ENCODE results near the gene RGS17. TPM values are rescaled to one million over a fixed set of nuclear protein-coding genes. Genes with fewer than 3 reads are reported as not detected.
"Not testable (repeated sequence)": the region's sequence is repeated elsewhere in the genome, so short reads cannot be mapped to it uniquely, and the experiment has no call there.

Gene RGS17
- polyA plus RNA-seq, 3 donors, result 2.4 to 3.4 (median 3.0) TPM

DNA sequence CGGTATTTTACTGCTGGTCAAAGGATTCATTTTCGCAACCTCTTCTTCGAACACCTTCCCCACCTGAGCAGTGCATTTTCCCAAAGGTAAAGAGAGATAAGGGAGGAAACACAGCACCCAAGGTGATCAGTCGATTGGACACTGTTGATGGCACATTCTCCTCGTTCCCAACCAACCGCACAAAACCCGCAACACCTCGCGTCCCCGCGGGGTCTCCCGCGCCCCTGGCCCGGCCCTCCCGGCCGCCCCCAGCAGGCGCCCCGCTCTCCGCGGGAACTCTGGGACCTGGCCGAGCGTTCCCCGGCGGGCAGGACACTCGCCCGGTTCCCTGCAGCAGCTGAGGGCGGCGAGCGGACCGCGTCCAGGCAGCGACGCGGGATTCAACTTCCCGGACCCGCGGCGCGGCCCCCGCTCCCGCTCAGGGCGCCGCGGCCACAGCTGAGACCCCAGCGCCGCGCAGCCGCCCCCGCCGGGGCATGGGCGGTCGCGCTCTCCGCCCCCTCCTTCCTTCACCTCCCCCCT is 506 bp downstream of the RGS17 start:
- peak in 1 of 11 donors; percentile 23 for DNase-seq (ENCODE audit: extremely low read depth in 1 of 11, low read depth in 9 of 11, low spot score in 4 of 11)

DNA sequence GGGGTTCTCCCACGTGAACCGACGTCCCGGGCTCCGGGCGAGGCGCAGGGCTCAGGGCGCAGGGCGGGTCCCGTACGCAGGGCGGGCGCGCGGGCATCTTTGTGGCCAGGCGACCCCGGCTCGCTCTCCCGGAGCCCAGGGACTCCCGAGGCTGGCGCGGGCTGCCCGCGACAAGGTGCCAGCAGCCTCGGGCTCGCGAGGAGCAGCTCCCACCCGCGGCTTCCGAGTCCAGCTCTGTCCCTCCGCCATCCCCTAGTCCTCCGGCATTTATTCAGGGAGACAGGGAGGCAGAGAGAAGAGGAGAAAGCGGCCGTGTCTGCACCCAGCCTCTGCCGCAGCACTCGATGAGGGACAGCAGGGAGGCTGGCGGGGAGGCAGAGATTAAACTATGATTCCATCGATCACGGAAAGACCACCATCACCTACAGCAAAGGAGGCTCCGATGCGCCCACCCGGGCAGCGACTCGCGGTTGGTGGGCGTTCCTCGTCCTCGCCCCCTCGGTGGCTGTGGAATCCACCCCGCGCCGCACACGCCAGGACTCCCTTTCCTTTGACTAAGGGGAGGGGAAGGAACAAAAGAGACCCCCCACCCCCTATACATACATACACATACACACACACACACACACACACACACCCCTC is 1.1 kb downstream of the RGS17 start:
- DNase-seq (ENCODE audit: extremely low read depth in 1 of 11, low read depth in 9 of 11, low spot score in 4 of 11), result no peak

DNA sequence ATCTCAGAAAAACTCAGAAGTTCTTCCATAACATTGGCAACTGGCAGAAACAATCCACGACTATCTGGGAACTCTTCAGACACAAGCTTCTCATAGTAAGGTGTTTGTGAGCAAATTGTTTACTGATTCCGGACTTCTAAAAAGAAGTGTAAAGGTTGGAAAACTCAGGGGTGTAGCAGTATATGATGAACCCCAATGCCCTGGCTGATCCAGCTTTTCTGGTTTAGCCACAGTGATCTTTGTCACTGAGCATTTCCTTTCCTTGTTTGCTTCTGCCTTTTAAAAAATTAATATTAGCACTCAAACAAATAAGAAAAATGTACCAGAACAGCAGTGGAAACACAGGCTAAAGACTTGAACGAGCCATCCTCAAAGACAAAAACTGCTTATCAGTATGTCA is 4.9 kb downstream of the RGS17 start:
- no peak for DNase-seq (ENCODE audit: extremely low read depth in 1 of 11, low read depth in 9 of 11, low spot score in 4 of 11)

DNA sequence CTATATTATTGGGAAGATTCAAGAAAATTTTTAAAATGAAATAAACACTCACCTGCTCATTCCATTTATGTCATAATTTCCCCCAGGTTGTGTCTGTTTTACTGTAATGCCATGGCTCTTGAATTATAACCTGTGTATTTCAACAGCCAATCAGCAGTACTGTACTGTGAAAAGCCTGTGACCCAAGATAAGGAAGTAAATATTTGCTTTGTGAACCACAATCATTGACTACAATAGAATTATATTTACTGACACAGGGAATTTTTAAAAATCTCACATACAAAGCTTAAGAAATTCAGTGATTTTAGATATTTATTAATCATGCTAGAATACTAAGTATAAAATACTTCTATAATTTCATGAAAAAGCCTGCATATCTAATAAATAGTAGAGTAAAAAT is 6.0 kb downstream of the RGS17 start:
- DNase-seq (ENCODE audit: extremely low read depth in 1 of 11, low read depth in 9 of 11, low spot score in 4 of 11), result no peak

DNA sequence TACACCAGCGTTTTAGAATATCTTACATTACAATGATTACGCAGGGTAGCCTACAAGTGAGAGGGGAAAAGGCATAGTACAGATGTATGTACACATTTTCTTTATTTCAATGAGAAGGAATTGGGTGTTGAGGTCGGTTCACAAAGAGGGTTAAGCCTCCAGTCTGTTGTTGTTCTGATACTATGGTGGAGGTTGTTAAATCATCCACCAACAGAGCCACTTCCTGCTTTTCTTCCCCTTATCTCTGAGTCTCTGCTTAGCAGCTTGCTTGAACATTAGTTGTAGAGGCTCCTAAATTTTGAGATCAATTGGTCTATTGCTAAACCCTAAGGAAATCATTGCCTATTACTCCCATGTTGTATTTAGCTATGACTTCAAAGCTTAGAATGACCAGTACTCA is 7.3 kb downstream of the RGS17 start:
- no peak for DNase-seq (ENCODE audit: extremely low read depth in 1 of 11, low read depth in 9 of 11, low spot score in 4 of 11)

DNA sequence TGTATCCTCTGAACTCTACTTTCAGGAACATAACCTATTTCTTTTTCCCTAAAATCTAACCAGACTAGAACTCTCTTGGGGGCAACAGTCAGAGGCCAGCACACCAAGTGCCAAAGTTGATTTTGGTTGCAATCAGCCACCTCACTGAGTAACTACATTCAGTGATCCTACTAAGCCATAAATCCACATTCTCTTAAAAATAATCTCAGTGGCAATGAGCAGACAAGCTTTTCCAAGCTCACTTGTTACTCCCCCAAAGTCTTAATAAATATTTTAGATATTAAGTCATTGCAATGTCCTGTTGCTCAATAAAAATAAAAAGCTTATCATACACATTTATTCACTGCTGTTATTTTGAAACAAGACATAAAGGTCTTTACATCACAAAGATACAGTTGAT is 9.8 kb downstream of the RGS17 start:
- DNase-seq (ENCODE audit: extremely low read depth in 1 of 11, low read depth in 9 of 11, low spot score in 4 of 11), result no peak

DNA sequence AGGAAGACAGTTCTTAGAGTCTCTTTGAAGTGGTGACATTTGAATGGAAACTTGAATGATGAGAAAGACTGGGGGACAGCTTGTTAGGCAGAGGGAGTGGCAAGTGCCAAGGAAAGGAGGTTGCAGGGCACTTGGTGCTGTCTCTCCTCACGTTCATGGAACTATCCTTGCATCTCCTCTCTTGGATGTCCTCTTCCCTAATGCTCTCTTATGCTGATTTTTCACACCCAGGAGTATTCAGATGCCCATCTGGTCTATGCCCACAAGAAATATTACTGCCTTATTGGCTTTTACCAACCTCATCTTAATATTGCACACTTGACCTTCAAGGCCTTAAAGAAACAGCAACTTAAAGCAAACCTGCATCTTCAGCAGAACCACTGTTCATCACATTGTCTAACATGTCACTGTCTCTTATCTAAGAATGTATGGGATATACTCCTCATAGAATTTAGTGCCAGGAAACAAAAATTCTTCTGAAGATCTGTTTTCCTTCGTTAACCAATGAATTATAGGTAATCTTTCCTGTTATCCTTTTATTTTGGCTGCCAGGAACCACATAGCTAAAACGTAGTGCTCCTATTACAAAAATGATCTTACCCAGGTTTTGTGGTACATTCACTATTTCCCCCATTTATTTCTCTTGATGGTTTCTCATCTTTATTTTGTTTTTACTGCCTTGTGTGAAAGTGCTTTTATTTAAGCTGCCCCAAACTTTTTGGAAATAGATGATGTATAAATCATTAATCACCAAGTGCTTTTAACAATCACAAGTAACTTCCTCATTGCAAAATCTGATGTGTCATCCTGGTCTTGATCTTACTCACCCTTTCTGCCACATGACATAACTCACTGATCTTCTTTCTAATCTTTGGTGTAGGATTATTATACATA is 12.8 kb downstream of the RGS17 start:
- DNase-seq (ENCODE audit: extremely low read depth in 1 of 11, low read depth in 9 of 11, low spot score in 4 of 11), result no peak

DNA sequence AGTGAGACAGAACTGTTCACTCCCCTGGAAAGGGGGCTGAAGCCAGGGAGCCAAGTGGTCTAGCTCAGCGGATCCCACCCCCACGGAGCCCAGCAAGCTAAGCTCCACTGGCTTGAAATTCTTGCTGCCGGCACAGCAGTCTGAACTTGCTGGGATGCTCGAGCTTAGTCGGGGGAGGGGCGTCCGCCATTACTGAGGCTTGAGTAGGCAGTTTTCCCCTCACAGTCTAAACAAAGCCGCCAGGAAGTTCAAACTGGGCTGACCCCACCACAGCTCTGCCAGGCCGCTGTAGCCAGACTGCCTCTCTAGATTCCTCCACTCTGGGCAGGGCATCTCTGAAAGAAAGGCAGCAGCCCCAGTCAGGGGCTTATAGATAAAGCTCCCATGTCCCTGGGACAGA is 20.0 kb downstream of the RGS17 start:
- not testable (repeated sequence) for DNase-seq (ENCODE audit: extremely low read depth in 1 of 11, low read depth in 9 of 11, low spot score in 4 of 11)

DNA sequence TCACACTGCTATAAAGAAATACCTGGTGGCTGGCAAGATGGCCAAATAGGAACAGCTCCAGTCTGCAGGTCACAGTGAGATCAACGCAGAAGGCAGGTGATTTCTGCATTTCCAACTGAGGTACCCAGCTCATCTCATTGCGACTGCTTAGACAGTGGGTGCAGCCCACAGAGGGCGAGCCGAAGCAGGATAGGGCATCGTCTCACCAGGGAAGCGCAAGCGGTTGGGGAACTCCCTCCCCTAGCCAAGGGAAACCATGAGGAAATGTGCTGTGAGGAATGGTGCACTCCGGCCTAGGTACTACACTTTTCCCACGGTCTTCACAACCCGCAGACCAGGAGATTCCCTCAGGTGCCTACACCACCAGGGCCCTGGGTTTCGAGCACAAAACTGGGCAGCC is 20.5 kb downstream of the RGS17 start:
- DNase-seq (ENCODE audit: extremely low read depth in 1 of 11, low read depth in 9 of 11, low spot score in 4 of 11), result not testable (repeated sequence)

DNA sequence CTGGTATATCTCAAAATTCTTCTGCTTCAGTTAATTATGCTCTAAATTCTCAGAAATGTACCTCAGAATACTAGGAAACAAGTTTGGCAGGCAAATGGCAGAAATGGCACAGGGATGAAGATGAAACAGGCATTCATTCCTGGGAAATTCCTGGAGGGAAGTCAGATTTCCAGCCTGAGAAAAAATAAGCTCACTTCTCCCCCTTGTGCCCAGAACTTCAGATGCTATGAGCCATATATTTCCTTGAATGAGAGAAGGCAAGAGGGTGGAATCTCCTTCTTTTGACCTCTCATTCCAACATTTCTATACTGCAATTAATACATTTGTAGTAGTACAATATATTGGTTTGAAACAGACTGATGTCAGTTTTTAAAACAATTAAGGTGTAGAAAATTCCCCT is 22.8 kb downstream of the RGS17 start:
- no peak for DNase-seq (ENCODE audit: extremely low read depth in 1 of 11, low read depth in 9 of 11, low spot score in 4 of 11)

DNA sequence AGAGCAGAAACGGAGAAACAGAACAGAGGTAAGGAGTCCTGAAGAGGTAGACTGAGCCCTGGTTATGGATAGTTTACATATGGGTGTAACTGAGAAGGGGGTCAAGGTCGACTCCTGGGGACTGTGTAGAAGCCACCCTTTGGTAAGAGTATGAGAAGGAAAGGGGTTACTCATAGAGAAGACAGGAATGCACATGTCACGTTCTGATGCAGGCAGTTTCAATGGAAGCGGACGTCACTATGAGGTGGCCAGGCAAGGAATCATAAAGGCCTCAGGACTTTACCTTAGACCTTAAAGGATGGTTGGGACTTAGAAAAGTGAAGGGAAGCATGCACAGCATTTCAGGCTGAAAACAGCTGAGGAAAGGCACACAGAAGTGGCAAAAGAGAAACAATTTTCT is 25.1 kb downstream of the RGS17 start:
- DNase-seq (ENCODE audit: extremely low read depth in 1 of 11, low read depth in 9 of 11, low spot score in 4 of 11), result no peak

DNA sequence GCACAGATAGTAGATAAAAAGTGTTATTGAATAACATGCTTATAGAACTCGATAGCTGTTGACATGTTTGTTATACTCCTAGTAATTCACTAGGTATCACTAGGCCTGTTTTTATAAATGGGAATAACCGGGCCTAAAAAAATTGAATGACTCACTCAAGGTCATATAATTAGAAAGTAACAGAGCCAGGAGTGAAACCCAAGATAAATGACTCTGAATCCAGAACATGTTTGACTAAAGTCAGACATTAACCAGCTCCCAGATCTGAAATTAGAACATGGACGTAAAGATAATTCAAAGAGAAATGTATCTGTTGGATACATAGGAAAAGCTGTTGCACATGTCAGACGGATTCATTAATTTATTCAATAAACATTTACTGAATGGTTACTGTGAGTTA is 26.9 kb downstream of the RGS17 start:
- no peak for DNase-seq (ENCODE audit: extremely low read depth in 1 of 11, low read depth in 9 of 11, low spot score in 4 of 11)

DNA sequence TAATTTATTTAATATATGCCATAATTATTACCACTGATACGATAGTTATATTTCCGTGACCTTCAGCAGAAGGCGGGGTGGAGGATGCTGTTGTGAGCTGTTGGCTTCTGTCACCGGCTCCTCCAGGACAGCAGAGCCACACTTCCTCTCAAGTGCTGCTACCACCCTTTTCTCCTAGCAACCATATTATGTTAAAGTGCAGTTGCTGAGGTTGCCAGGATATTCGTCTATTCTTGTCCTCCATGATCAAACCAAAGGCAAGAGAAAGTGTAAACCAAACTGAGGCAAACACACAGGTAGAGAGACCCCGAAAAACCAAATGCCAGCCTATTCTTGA is 27.8 kb downstream of the RGS17 start:
- DNase-seq (ENCODE audit: extremely low read depth in 1 of 11, low read depth in 9 of 11, low spot score in 4 of 11), result no peak

DNA sequence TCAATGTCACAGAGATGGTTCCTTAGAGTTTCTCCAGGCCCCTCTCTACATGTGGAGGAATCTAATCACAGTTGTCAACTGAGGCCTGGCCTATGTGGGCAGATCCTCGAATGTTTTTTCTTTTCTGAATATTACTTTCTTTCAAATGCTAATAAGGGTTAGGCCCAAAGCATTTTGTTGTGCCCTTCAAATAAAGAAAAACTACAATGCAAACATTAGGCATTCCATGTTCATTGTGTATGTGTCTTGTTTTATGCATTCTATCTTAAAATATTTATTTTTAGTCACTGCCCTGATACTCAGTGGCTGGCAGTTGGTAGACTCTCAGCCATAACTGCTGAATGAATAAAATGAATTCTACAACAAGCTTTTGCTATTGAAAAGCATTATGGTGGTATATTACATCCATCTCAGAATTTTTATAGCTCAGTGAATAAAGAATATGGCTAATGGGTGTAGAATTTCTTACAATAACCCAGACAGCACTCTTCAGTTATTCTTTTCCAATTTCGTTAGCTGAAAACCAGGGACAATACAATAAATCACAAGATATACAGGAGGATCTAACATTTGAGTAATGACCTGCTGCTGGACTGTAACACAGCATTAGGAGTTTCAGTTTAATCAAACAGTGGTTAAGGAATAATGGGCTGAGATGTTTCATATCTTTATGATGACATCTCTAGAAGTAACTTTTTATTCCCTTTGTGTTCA is 28.3 kb downstream of the RGS17 start:
- DNase-seq (ENCODE audit: extremely low read depth in 1 of 11, low read depth in 9 of 11, low spot score in 4 of 11), result no peak

DNA sequence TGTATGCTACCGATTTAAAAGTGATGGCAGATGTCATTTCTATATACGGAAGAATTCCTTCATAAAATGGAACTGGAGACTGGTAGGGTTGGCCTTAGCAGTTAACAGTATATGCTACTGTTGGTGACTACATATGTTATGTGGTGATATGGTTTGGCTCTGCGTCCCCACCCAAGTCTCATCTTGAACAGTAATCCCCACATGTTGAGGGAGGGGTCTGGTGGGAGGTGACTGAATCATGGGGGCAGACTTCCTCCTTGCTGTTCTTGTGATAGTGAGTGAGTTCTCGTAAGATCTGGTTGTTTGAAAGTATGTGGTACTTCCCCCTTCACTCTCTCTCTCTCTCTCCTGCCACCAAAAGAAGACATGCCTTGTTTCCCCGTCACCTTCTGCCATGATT is 29.6 kb downstream of the RGS17 start:
- no peak for DNase-seq (ENCODE audit: extremely low read depth in 1 of 11, low read depth in 9 of 11, low spot score in 4 of 11)

DNA sequence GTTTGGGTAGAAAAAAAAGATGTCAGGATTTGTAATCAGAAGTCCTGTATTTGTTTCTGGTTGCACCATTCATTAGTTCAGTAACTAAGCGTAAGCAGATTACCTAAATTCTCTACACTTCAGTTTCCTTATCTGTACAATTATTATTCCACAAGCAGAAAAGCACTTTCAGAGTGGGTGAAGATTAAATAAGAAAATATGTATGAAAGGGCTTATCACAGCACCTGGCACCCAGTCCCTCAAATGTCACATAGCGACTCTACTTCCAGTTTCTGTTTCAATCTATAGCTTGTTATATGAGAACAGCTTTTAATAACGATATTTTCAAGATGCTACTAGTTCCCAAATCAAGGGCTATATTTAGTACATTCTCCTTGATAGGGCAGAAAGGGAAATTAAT is 31.4 kb downstream of the RGS17 start:
- no peak for DNase-seq (ENCODE audit: extremely low read depth in 1 of 11, low read depth in 9 of 11, low spot score in 4 of 11)

DNA sequence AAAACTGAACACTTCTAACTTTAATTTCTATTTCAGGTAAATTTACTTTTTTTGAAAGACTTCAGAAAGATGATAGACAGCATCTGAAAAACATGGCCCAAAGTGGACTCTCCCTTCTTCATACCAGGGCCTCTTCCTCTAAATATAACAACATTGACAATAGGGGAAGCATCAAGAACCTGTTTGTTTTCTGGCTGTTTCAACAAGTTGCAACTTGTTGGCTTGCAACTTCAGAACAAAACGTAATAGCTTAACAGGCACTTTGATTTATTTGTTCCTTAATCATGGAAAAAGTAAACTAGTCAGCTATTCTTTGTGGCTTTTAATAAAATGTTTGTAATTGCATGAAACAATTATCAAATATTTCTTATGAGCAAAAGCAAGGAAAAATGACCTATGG is 34.3 kb downstream of the RGS17 start:
- no peak for DNase-seq (ENCODE audit: extremely low read depth in 1 of 11, low read depth in 9 of 11, low spot score in 4 of 11)

DNA sequence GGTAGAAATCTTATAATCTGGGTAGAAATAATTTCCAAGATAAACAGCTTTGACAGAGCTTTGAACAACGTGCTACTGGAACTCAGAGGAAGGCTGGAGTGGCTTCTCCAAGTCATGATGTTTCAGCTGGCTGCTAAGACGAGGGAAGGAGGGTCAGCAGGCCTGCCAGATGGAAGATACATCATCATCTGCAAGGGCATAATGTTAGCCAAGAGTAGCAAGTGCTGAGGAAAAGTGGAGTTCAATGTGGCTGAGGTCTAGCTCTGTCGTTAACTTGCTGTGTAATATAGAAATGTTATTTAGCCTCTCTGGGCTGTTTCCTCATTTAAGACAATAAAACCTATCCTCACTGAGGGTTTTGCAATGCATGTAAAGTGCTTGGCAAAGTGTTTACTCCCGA is 35.1 kb downstream of the RGS17 start:
- no peak for DNase-seq (ENCODE audit: extremely low read depth in 1 of 11, low read depth in 9 of 11, low spot score in 4 of 11)

DNA sequence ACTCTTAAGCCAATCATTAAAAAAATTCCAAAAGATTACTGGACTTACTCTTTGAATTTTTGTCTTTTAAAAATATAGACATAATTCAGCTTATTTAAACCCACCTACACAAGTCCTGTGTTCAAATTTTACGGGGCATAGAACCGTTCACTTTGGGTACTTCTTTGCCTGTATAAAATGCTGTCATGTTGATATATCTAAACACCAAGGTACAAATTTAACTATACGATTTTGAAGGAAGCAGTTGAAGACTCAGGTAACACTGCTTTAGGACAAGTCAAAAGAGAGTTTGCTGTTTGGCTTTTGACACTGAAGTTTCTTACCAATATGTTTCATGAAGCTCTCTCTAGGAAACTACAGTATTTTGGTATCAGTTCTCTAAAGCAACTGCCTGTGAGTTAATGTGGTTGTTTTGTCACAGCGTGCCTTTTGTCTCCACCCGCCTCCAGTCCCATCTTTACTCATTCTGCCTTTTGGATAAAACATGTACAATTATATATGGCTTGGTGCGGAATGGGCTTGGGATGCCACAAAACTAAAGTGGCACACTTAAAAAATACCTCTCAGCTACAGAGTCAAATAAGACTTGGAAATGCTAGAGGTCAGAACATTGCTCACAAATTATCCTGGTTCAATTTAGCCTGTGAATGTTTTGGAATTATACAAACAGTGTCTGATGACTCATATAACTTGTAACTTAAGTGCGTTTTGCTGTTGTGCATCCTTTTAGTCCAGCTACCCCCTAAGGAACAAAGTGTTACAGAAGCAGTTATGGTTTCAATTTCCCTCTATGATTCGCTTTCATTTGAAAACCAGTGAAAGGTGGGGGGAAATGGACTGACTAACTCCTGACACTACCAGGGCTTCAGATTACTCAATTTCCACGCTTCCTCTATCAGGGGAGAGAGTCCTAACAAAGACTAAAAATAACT is 38.7 kb downstream of the RGS17 start:
- DNase-seq (ENCODE audit: extremely low read depth in 1 of 11, low read depth in 9 of 11, low spot score in 4 of 11), result no peak

Measured in renal cortex interstitium (tissue), 11 donors.